ENCODE data around the gene PLEKHB2.
"Not testable (repeated sequence)": the region's sequence is repeated elsewhere in the genome, so short reads cannot be mapped to it uniquely, and the experiment has no call there.

The PLEKHB2 gene

DNA sequence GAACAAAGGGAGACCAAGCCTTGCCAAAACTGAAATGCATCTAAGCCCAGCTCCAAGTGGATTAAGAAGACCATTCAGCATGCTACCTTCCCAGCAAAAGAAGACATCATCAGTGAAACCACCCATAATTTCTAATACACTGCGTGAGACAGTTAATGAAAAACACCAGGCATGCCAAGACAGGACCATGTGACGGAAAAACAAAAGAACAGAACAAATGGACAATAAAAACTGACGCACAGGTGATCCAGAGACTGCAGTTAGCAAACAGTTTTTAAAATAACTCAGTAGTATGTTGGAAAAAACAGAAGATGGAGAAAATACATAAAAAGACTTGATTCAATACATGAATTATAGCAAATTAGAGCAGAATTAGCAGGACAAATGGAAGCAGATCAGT is 27.2 kb upstream of the PLEKHB2 start:
- Mint-ChIP-seq H3K4me1 (peaks cover 23% of the 10 kb centered on the region), H3K27ac (no peak overlapping the region), H3K4me3 (no peak overlapping the region), H3K27me3 (no peaks in the 10 kb centered on the region), H3K9me3 (no peaks in the 10 kb centered on the region), H3K36me3 (peaks cover 41% of the 10 kb centered on the region)
- ATAC-seq (ENCODE audit: low read depth) (no peak), DNase-seq (ENCODE audit: low spot score in 2 of 2) (no peak)

DNA sequence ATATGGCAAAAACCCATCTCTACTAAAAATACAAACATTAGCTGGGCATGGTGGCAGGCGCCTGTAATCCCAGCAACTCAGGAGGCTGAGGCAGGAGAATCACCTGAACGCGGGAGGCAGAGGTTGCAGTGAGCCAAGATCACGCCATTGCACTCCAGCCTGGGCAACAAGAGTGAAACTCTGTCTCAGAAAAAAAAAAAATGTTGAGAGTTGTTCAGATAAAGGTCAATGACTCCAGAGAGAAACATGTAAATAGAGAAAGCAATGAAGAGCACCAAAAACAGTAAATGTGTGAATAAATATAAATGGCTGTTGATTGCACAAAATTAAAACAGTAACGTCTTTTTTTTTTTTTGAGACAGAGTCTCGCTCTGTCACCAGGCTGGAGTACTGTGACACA is 25.2 kb upstream of the PLEKHB2 start:
- not testable (repeated sequence) for H3K4me3 Mint-ChIP-seq; ATAC-seq (ENCODE audit: low read depth); H3K9me3 Mint-ChIP-seq; H3K27ac Mint-ChIP-seq; H3K27me3 Mint-ChIP-seq; DNase-seq (ENCODE audit: low spot score in 2 of 2)
- Mint-ChIP-seq H3K36me3 (peaks cover 34% of the 10 kb centered on the region), H3K4me1 (peaks cover 26% of the 10 kb centered on the region)

DNA sequence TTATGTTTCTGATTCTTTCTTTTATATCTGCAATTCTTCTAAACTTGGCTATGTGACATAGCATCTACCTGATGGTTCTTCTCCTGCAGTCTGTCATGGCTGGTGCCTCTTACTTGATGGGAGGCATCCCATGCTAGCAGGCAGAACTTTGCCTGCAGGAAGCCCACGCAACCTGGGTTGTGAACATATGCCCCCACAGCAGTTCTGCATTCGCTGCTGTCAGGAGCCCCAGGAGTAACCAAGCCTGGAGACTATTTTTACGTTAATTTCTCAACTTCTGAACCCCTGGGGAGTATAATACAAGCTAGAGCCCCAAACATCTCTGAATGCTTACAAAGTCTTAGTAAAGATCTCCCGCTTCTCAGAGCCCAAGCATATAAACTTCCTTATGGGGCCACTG is 23.9 kb upstream of the PLEKHB2 start:
- H3K4me1 Mint-ChIP-seq, result peaks cover 24% of the 10 kb centered on the region
- H3K4me3 Mint-ChIP-seq, result no peak overlapping the region
- no peak for ATAC-seq (ENCODE audit: low read depth)
- no peaks in the 10 kb centered on the region for H3K9me3 Mint-ChIP-seq
- DNase-seq (ENCODE audit: low spot score in 2 of 2), result no peak
- peak overlapping the region; percentile 21 for H3K27ac Mint-ChIP-seq
- no peaks in the 10 kb centered on the region for H3K27me3 Mint-ChIP-seq
- peaks cover 30% of the 10 kb centered on the region for H3K36me3 Mint-ChIP-seq

DNA sequence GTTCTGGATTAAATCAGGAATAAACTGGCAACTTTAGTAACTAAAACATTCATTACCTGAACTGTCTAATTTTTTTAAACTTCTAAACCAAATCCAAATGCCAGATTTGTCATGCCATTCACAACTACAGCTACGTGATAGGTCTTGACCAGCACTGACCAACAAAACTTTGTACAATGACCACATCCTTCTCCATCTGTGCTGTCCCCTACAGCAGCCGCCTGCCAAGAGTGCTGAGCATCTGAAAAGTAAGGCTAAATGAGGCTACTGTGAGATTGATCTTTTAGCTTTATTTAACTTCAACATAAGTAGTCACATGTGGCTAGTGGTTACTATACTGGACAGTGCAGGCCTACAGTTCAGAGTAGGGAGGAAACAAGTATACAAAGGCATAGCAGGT is 19.5 kb upstream of the PLEKHB2 start:
- Mint-ChIP-seq H3K4me3 (no peak overlapping the region), H3K36me3 (peaks cover 27% of the 10 kb centered on the region), H3K27me3 (no peaks in the 10 kb centered on the region), H3K27ac (no peak overlapping the region), H3K4me1 (peaks cover 15% of the 10 kb centered on the region), H3K9me3 (no peaks in the 10 kb centered on the region)
- ATAC-seq (ENCODE audit: low read depth) (no peak), DNase-seq (ENCODE audit: low spot score in 2 of 2) (no peak)

DNA sequence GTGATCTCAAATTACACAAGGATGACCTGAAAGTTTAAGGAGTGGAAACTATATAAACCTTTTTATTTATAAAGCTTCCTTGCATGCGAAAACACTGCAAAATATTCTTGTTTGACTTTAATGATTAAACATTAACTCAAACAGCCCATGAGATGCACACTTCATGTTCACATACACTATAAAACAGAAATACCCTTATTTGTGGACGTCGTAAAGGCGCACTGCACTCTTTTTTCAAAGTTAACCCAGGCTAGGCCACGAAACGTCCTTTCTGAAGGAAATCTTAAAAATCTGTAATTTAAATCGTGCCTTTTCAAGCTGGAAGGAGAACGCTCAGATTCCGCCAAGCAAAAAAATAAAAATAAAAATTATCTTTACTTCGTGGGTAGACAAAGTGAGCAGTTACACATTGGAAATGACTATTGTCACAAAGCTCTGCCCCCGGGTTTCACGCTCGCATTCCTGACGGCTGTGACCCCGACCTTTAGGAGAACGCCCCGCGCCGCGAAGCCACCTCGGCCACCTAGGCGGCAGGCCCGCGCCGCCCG is 12.6 kb upstream of the PLEKHB2 start:
- peak overlapping the region; percentile 73 for H3K4me3 Mint-ChIP-seq
- DNase-seq (ENCODE audit: low spot score in 2 of 2) (no peak), ATAC-seq (ENCODE audit: low read depth) (no peak)
- H3K4me1 Mint-ChIP-seq, result peaks cover 10% of the 10 kb centered on the region
- H3K36me3 Mint-ChIP-seq, result peaks cover 5% of the 10 kb centered on the region
- peak overlapping the region; percentile 89 for H3K27ac Mint-ChIP-seq
- no peaks in the 10 kb centered on the region for H3K27me3 Mint-ChIP-seq
- no peaks in the 10 kb centered on the region for H3K9me3 Mint-ChIP-seq

DNA sequence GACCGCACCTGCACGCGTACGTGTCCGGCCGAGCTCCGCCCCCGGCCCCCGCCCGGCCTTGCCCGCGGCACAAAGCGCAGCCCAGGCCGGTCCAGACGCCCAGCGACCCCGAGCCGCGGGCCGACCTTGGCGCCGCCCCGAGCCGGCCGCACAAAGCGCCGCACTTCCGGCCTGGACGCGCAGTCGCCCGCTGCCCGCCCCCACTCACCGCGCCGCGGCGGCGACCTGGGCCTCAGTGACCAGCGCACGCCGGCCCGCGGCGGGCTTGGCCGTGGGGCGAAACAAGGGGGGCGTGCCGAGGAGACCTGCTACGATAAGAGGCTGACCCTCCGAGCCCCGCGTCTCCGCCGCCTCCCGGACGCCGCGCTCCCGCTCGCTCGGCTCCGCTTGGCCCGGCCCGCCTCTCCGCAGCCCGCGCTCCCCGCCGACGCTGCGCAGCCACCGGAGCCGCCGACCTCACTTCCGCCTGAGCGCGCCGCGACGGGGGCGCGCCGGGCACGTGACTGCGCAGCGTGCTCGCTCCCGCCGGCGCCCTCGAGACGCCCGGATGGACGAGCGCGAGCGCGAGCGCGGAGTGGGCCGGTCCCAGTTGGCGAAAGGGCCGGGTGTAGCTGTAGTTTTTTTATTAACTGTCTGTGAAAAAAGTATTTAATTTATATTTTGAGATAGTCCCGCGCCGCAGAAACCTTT is 12.0 kb upstream of the PLEKHB2 start, which contains the start of gene FAM168B:
Gene FAM168B (minus strand): TSS at position 455 of the 690 bp plus-strand sequence. CDS start 10,814 bp downstream, outside the sequence.
- ATAC-seq (ENCODE audit: low read depth), result peak; percentile 83
- H3K36me3 Mint-ChIP-seq, result peaks cover 3% of the 10 kb centered on the region
- H3K27me3 Mint-ChIP-seq, result no peaks in the 10 kb centered on the region
- peak; percentile 86 to 91 for DNase-seq (ENCODE audit: low spot score in 2 of 2)
- H3K4me1 Mint-ChIP-seq, result peaks cover 10% of the 10 kb centered on the region
- H3K27ac Mint-ChIP-seq, result peak within 1 kb of the TSS; percentile 89
- H3K9me3 Mint-ChIP-seq, result no peaks in the 10 kb centered on the region
- H3K4me3 Mint-ChIP-seq, result peak within 1 kb of the TSS; percentile 90

DNA sequence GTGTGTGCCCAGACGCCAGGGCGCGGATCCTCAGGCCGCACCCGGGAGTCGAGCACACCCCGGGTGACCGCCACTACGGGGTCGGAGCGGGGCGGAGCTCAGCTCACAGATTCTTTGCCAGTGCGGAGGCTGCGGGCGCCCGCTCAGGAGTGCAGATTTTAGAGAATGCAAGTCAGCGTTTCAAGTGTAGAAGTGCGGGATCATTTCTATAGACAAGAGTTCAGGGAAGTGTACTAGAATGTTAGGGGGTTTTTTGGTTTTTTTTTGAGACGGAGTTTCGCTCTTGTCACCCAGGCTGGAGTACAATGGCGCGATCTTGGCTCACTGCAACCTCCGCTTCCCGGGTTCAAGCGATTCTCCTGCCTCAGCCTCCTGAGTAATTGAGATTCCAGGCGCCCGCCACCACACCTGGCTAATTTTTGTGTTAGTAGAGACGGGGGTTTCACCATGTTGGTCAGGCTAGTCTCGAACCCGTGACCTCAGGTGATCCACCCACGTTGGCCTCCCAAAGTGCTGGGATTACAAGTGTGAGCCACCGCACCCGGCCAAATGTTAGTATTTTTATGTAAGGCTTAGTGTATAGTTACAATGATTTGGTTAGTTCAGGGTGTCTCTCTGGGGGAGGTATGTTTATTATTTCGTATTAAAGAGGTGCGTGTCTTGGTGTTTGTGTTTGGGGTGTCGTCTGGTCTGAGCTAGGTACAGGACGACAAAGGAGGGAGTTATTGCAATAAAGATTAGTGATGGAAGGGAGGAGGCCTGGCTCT is 11.3 kb upstream of the PLEKHB2 start:
- peaks cover 7% of the 10 kb centered on the region for H3K4me1 Mint-ChIP-seq
- H3K27me3 Mint-ChIP-seq, result no peaks in the 10 kb centered on the region
- H3K27ac Mint-ChIP-seq, result peak overlapping the region; percentile 89
- H3K4me3 Mint-ChIP-seq, result peak overlapping the region; percentile 90
- H3K9me3 Mint-ChIP-seq, result no peaks in the 10 kb centered on the region
- ATAC-seq (ENCODE audit: low read depth) (peak; percentile 70), DNase-seq (ENCODE audit: low spot score in 2 of 2) (no peak)
- no peaks in the 10 kb centered on the region for H3K36me3 Mint-ChIP-seq

DNA sequence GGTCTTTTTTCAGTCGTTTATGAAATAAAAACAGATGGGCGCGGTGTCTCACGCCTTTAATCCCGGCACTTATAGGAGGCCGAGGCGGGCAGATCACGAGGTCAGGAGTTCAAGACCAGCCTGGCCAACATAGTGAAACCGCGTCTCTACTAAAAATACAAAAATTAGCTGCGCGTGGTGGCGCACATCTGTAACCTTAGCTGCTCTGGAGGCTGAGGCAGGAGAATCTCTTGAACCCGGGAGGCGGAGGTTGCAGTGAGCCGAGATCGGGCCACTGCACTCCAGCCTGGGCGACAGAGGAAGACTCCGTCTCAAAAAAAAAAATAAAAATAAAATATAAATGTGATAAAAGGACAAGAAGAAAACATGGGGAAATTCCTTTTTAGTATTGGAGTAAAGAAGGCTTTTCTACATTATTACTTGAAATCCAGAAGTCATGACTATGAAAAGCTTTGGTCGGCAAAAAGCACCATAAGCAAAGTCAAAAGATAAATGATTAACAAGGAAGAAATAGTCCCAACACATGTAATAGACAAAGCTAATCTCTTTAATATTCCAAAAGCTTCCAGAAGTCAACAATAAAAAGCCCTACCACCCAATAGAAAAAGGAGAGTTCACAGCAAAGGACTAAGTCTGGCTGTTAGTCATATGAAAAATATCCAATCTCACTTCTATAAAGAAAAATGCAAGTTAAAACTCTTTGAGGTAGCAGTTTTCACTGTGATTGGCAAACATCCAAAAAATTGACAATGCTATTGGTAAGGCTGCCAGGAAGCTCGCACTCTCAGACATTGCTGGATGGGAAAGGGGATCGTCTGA is 10.5 kb upstream of the PLEKHB2 start:
- Mint-ChIP-seq H3K27ac (peak overlapping the region; percentile 89), H3K4me1 (peaks cover 7% of the 10 kb centered on the region), H3K9me3 (no peaks in the 10 kb centered on the region), H3K36me3 (no peaks in the 10 kb centered on the region), H3K4me3 (peak overlapping the region; percentile 90), H3K27me3 (no peaks in the 10 kb centered on the region)
- DNase-seq (ENCODE audit: low spot score in 2 of 2) (no peak), ATAC-seq (ENCODE audit: low read depth) (no peak)

DNA sequence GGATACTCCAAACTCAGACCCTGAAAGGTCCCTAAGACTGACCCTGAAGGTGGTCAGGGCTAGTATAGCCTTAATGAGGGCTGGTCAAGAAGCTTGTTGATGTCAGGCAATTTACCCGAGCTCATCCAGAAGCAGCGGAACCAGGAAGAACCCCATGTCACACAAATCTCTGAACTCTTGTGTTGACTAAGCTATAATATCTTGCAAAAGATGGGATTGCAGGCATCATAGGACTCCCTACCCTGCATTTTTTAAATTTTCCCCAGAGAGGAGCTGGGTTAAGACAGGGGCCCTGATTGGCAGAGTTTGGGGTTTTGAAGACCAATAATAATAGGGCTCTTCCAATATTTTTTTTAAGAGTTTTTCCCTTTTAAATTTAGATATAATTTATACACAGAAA is 2.0 kb upstream of the PLEKHB2 start:
- H3K4me1 Mint-ChIP-seq, result peaks cover 22% of the 10 kb centered on the region
- no peaks in the 10 kb centered on the region for H3K27me3 Mint-ChIP-seq
- no peak for ATAC-seq (ENCODE audit: low read depth)
- H3K36me3 Mint-ChIP-seq, result no peaks in the 10 kb centered on the region
- H3K4me3 Mint-ChIP-seq, result no peak overlapping the region
- no peak overlapping the region for H3K27ac Mint-ChIP-seq
- H3K9me3 Mint-ChIP-seq, result no peaks in the 10 kb centered on the region
- no peak for DNase-seq (ENCODE audit: low spot score in 2 of 2)

DNA sequence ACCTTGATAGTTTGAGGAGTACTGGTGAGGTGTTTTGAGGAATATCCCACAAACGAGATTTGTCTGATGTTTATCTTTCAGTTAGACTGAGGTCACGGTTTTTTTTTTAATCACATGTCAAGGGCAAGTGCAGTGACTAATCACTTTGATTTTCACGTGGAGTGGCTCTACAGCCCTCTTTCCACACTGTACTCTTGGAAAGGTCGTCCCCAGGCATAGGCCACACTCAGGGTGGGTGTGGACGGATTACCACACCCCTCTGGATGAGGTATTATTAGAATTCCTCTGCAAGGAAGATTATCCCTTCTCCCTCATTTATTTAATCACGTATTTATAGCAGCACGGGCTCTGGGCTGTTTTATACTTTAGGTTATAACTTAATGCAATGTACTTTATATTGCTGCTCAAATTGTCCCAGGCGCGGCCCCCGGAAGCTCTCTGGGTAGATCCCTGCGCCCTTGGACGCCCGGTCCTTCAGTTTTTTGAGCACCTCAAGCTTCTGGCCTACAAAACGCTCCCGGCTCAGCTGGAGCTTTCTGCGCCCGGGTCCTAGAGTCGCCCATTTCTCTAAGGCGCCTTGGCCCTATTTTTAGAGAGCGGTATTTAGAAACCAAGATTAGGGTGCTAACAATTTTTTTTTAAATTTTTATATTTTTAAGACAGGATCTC is 515 bp upstream of the PLEKHB2 start:
- H3K36me3 Mint-ChIP-seq, result no peaks in the 10 kb centered on the region
- peaks cover 22% of the 10 kb centered on the region for H3K4me1 Mint-ChIP-seq
- DNase-seq (ENCODE audit: low spot score in 2 of 2) (no peak), ATAC-seq (ENCODE audit: low read depth) (peak; percentile 73)
- no peaks in the 10 kb centered on the region for H3K27me3 Mint-ChIP-seq
- peak overlapping the region; percentile 97 for H3K4me3 Mint-ChIP-seq
- no peaks in the 10 kb centered on the region for H3K9me3 Mint-ChIP-seq
- H3K27ac Mint-ChIP-seq, result peak overlapping the region; percentile 95

DNA sequence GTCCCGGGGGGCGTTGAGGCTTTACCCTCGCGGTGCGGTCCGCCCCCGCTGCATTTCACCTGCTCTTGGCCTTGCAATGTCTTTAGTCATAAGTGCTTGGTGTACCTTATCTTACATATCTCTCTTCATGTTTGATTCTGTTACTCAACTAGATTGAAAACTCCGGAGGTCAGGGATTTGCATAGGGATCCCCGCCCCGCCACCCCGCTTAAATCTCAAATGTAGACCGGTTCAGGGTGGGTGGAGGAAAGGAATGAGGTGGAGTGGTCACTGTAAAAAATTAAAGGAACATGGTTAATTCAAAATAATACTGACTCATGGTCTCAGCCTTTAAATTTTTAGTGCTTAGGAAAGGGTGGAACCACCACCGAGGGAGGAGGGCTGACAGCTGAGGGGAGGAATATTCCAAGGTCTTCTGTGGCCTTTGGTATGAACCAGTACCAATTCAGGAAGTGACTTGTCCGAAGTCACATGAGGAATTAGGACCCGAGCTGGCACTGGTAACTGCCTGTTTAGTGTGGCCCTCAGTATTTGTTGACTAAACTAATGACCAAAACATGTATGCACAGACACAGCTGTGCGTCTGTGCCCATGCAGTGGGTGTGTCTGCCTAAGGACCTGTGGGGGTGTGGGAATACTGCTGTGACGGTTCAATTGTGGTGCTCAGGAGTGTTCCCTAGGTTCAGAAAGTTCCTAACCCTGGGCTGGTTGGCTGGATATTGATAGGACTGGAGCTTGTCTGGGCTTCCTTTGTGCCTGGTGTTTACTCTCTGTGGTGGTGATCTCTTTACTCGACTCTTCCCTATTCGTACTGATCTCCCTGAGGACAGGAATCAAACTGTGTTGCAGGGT is 1.0 kb downstream of the PLEKHB2 start:
- ATAC-seq (ENCODE audit: low read depth) (peak; percentile 10), DNase-seq (ENCODE audit: low spot score in 2 of 2) (no peak)
- Mint-ChIP-seq H3K27me3 (no peaks in the 10 kb centered on the region), H3K27ac (peak overlapping the region; percentile 95), H3K4me1 (peaks cover 22% of the 10 kb centered on the region), H3K36me3 (peaks cover 5% of the 10 kb centered on the region), H3K9me3 (no peaks in the 10 kb centered on the region), H3K4me3 (peak overlapping the region; percentile 97)

DNA sequence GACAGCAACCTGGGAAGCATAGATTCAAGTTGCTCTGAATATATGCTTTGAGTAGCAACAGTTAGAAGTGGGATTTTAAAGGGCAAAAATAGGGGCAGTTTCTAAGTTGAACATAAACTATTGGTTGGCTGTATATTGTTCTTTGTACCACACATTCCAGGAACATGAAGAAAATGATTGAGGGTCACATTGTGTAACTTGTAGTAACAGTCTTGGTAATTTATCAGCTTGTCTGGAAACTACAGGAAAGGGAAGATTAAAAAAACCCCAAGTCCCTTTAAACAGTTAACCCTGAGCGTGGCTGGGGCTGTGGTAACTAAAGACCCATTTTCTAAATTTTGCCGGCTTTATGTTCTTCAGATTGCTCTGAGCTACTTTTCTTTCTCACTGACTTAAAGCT is 7.4 kb downstream of the PLEKHB2 start:
- no peak for ATAC-seq (ENCODE audit: low read depth)
- Mint-ChIP-seq H3K27me3 (no peaks in the 10 kb centered on the region), H3K9me3 (peaks cover 6% of the 10 kb centered on the region), H3K36me3 (peaks cover 33% of the 10 kb centered on the region), H3K4me3 (no peak overlapping the region), H3K27ac (no peak overlapping the region), H3K4me1 (peaks cover 16% of the 10 kb centered on the region)
- no peak for DNase-seq (ENCODE audit: low spot score in 2 of 2)
